Fibroblast of lung (primary cell): Measurements from ENCODE around the gene CALCB.

Source experiments
- CTCF ChIP-seq, 2 donors: IDR thresholded peaks in 1 of 2; conservative IDR thresholded peaks in 1 of 2; 1 replicate in 1 of 2; 2 replicates in 1 of 2; pipeline ENCODE4 v1.5.1; 2011 to 2012; ENCODE audit warnings: low read length in 2 of 2, control low read depth in 1 of 2, inconsistent platforms in 1 of 2, low read depth in 1 of 2, mild to moderate bottlenecking in 1 of 2
- EZH2 ChIP-seq: IDR thresholded peaks from 2 replicates; pipeline ENCODE4 v1.5.1; 2012; ENCODE audit warnings: low read length, control low read depth, mild to moderate bottlenecking; ENCODE audit errors: missing control alignments

GRCh38 chr11:15115686-15116085 is 42.3 kb downstream of the CALCB start:
- no peak for TF ChIP-seq CTCF (conservative IDR thresholded peaks at IDR 0.05 in 1 of 2, IDR thresholded peaks at IDR 0.05 in 1 of 2; ENCODE audit: low read depth in 1 of 2, low read length in 2 of 2)
- TF ChIP-seq EZH2: no peak
